Neural progenitor cell (in vitro differentiated cells): ENCODE data around the gene DMP1.

ENCODE experiments used
- EZH2 ChIP-seq: fragments of 200-600 bp; sonication (generic); IDR thresholded peaks from 2 replicates; pipeline ENCODE4 v1.6.1; 2017; ENCODE audit warnings: antibody characterized with exemption, mild to moderate bottlenecking, moderate library complexity
- EZH2phosphoT487 ChIP-seq: fragments of 200-600 bp; sonication (generic); IDR thresholded peaks from 2 replicates; pipeline ENCODE4 v1.6.1; 2017; ENCODE audit warnings: antibody characterized with exemption
- TF ChIP-seq, protein P1 (sequence below): fragments of 200-600 bp; sonication (generic); IDR thresholded peaks from 2 replicates; pipeline ENCODE4 v1.5.1; 2017; ENCODE audit warnings: antibody characterized with exemption, mild to moderate bottlenecking

GRCh38 chr4:87601361-87601760 lies 48.7 kb upstream of the DMP1 start:
- TF ChIP-seq, protein P1, sequence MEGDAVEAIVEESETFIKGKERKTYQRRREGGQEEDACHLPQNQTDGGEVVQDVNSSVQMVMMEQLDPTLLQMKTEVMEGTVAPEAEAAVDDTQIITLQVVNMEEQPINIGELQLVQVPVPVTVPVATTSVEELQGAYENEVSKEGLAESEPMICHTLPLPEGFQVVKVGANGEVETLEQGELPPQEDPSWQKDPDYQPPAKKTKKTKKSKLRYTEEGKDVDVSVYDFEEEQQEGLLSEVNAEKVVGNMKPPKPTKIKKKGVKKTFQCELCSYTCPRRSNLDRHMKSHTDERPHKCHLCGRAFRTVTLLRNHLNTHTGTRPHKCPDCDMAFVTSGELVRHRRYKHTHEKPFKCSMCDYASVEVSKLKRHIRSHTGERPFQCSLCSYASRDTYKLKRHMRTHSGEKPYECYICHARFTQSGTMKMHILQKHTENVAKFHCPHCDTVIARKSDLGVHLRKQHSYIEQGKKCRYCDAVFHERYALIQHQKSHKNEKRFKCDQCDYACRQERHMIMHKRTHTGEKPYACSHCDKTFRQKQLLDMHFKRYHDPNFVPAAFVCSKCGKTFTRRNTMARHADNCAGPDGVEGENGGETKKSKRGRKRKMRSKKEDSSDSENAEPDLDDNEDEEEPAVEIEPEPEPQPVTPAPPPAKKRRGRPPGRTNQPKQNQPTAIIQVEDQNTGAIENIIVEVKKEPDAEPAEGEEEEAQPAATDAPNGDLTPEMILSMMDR = no peak
- TF ChIP-seq EZH2 (no peak), EZH2phosphoT487 (no peak)
